Stimulated activated CD8-positive, alpha-beta memory T cell treated with anti-CD3 and anti-CD28 coated beads, Interleukin-15, amount 100 ng/mL, for 24 hours (primary cell): Measurements from ENCODE around the gene OAS1.

Experiments used
- DNase-seq: peaks from one replicate; pipeline ENCODE4 v3.0.0-alpha.2; 2020; ENCODE audit warnings: low read depth

The OAS1 gene

DNA sequence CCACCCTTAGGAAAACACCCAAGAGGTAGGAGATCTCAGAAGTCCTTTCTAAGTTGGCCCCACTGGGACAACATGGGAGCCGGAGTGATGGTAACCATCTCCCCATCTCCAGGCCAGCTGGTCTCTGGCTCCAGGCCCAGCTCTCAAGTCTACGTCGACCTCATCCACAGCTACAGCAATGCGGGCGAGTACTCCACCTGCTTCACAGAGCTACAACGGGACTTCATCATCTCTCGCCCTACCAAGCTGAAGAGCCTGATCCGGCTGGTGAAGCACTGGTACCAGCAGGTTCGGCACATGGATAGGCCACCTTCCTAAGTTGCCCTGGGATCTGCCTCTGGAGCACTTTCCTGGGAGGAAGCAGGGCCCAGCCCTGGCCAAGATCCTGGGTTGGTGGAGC lies 60.5 kb downstream of the OAS1 start:
- DNase-seq, result no peak

- no peak for DNase-seq
Observed at GRCh38 chr12:112967858-112968257, 61.1 kb downstream of the OAS1 start.
